ENCODE data around the gene KIF6.

KIF6 gene

GRCh38 chr6:39389484-39389767 lies 335.8 kb downstream of the KIF6 start:
- no peak overlapping the region for H3K9ac ChIP-seq (ENCODE audit: low read depth, low read length)

GRCh38 chr6:39388606-39389483 lies 336.4 kb downstream of the KIF6 start:
- Histone ChIP-seq H3K4me1 (ENCODE audit: insufficient read depth, low read length) (no peaks in the 10 kb centered on the region), H3K9me3 (ENCODE audit: insufficient read depth, low read length, severe bottlenecking) (no peaks in the 10 kb centered on the region), H3K4me2 (ENCODE audit: insufficient read depth, low read length) (no peak overlapping the region), H3K4me3 (ENCODE audit: low read depth in 1 of 2, low read length in 2 of 2) (no peak overlapping the region), H4K20me1 (ENCODE audit: insufficient read depth, low read length) (no peaks in the 10 kb centered on the region), H3K36me3 (ENCODE audit: insufficient read depth, low read length) (no peaks in the 10 kb centered on the region), H3K27ac (ENCODE audit: low read length) (no peak overlapping the region), H3K79me2 (ENCODE audit: insufficient read depth, low read length) (no peaks in the 10 kb centered on the region), H3K27me3 (ENCODE audit: insufficient read depth, low read length, poor library complexity) (peaks cover 6% of the 10 kb centered on the region), H3K9ac (ENCODE audit: low read depth, low read length) (no peak overlapping the region), H2AFZ (ENCODE audit: low read depth, low read length) (no peak overlapping the region)
- ATAC-seq (ENCODE audit: insufficient read depth, low read depth) (no peak), DNase-seq (no peak)
- no peak for TF ChIP-seq EZH2 (IDR thresholded peaks at IDR 0.05; ENCODE audit: borderline replicate concordance, low read depth, low read length, severe bottlenecking)
- TF ChIP-seq, protein P1, sequence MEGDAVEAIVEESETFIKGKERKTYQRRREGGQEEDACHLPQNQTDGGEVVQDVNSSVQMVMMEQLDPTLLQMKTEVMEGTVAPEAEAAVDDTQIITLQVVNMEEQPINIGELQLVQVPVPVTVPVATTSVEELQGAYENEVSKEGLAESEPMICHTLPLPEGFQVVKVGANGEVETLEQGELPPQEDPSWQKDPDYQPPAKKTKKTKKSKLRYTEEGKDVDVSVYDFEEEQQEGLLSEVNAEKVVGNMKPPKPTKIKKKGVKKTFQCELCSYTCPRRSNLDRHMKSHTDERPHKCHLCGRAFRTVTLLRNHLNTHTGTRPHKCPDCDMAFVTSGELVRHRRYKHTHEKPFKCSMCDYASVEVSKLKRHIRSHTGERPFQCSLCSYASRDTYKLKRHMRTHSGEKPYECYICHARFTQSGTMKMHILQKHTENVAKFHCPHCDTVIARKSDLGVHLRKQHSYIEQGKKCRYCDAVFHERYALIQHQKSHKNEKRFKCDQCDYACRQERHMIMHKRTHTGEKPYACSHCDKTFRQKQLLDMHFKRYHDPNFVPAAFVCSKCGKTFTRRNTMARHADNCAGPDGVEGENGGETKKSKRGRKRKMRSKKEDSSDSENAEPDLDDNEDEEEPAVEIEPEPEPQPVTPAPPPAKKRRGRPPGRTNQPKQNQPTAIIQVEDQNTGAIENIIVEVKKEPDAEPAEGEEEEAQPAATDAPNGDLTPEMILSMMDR (IDR thresholded peaks at IDR 0.05; ENCODE audit: borderline replicate concordance, extremely low read depth, low read length, poor library complexity, severe bottlenecking), result no peak

More at GRCh38 chr6:39389484-39389767, 335.8 kb downstream of the KIF6 start:
- DNase-seq (no peak), ATAC-seq (ENCODE audit: insufficient read depth, low read depth) (no peak)
- peaks cover 6% of the 10 kb centered on the region for H3K27me3 ChIP-seq (ENCODE audit: insufficient read depth, low read length, poor library complexity)
- H3K4me2 ChIP-seq (ENCODE audit: insufficient read depth, low read length), result no peak overlapping the region
- no peaks in the 10 kb centered on the region for H3K36me3 ChIP-seq (ENCODE audit: insufficient read depth, low read length)
- H3K9me3 ChIP-seq (ENCODE audit: insufficient read depth, low read length, severe bottlenecking), result no peaks in the 10 kb centered on the region
- H3K4me1 ChIP-seq (ENCODE audit: insufficient read depth, low read length), result no peaks in the 10 kb centered on the region
- H2AFZ ChIP-seq (ENCODE audit: low read depth, low read length), result no peak overlapping the region
- TF ChIP-seq, protein P1 (IDR thresholded peaks at IDR 0.05; ENCODE audit: borderline replicate concordance, extremely low read depth, low read length, poor library complexity, severe bottlenecking), result no peak
- TF ChIP-seq EZH2 (IDR thresholded peaks at IDR 0.05; ENCODE audit: borderline replicate concordance, low read depth, low read length, severe bottlenecking), result no peak
- H3K79me2 ChIP-seq (ENCODE audit: insufficient read depth, low read length), result no peaks in the 10 kb centered on the region
- H3K4me3 ChIP-seq (ENCODE audit: low read depth in 1 of 2, low read length in 2 of 2), result no peak overlapping the region
- H4K20me1 ChIP-seq (ENCODE audit: insufficient read depth, low read length), result no peaks in the 10 kb centered on the region
- H3K27ac ChIP-seq (ENCODE audit: low read length), result no peak overlapping the region

- Histone ChIP-seq H3K79me2 (ENCODE audit: insufficient read depth, low read length) (no peaks in the 10 kb centered on the region), H3K4me3 (ENCODE audit: low read depth in 1 of 2, low read length in 2 of 2) (no peak overlapping the region), H2AFZ (ENCODE audit: low read depth, low read length) (no peak overlapping the region), H3K4me1 (ENCODE audit: insufficient read depth, low read length) (no peaks in the 10 kb centered on the region), H4K20me1 (ENCODE audit: insufficient read depth, low read length) (no peaks in the 10 kb centered on the region), H3K9ac (ENCODE audit: low read depth, low read length) (no peak overlapping the region), H3K27ac (ENCODE audit: low read length) (no peak overlapping the region), H3K9me3 (ENCODE audit: insufficient read depth, low read length, severe bottlenecking) (no peaks in the 10 kb centered on the region), H3K36me3 (ENCODE audit: insufficient read depth, low read length) (no peaks in the 10 kb centered on the region), H3K27me3 (ENCODE audit: insufficient read depth, low read length, poor library complexity) (peaks cover 6% of the 10 kb centered on the region), H3K4me2 (ENCODE audit: insufficient read depth, low read length) (no peak overlapping the region)
- DNase-seq, result no peak
- no peak for TF ChIP-seq EZH2 (IDR thresholded peaks at IDR 0.05; ENCODE audit: borderline replicate concordance, low read depth, low read length, severe bottlenecking)
- ATAC-seq (ENCODE audit: insufficient read depth, low read depth), result no peak
Observed at GRCh38 chr6:39387785-39388184, 337.4 kb downstream of the KIF6 start.

DNA sequence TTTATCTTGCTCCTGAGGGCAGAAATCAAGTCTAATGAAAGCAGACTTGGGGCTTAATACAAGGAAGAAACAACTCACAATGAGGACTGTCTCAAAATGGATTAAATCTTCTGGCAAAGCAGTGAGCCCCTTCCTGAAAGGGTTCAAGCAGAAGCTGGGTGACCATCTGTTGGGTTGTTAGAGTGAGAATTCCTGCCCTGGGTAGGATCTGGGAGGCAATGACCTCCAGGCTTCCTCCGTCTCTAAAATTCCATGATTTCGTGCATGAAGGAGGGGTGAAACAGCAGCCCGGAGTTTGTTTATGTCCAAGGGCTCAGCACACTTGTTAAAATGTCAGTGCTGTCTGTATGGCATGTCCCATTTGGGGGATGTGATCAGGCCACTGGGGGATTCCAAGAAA lies 338.7 kb downstream of the KIF6 start:
- Histone ChIP-seq H3K4me1 (ENCODE audit: insufficient read depth, low read length) (no peaks in the 10 kb centered on the region), H3K9me3 (ENCODE audit: insufficient read depth, low read length, severe bottlenecking) (no peaks in the 10 kb centered on the region), H3K9ac (ENCODE audit: low read depth, low read length) (no peak overlapping the region), H3K36me3 (ENCODE audit: insufficient read depth, low read length) (no peaks in the 10 kb centered on the region), H3K79me2 (ENCODE audit: insufficient read depth, low read length) (no peaks in the 10 kb centered on the region), H3K4me3 (ENCODE audit: low read depth in 1 of 2, low read length in 2 of 2) (no peak overlapping the region), H3K27me3 (ENCODE audit: insufficient read depth, low read length, poor library complexity) (peaks cover 6% of the 10 kb centered on the region), H3K4me2 (ENCODE audit: insufficient read depth, low read length) (no peak overlapping the region), H4K20me1 (ENCODE audit: insufficient read depth, low read length) (no peaks in the 10 kb centered on the region), H3K27ac (ENCODE audit: low read length) (no peak overlapping the region), H2AFZ (ENCODE audit: low read depth, low read length) (no peak overlapping the region)
- no peak for DNase-seq
- TF ChIP-seq, protein P1 (IDR thresholded peaks at IDR 0.05; ENCODE audit: borderline replicate concordance, extremely low read depth, low read length, poor library complexity, severe bottlenecking), result no peak
- TF ChIP-seq EZH2 (IDR thresholded peaks at IDR 0.05; ENCODE audit: borderline replicate concordance, low read depth, low read length, severe bottlenecking), result no peak
- ATAC-seq (ENCODE audit: insufficient read depth, low read depth), result no peak
